Endothelial cell of umbilical vein (primary cell): Measurements from ENCODE around the gene MS4A13. TPM values are rescaled to one million over a fixed set of nuclear protein-coding genes. Genes with fewer than 3 reads are reported as not detected.

ENCODE experiments used
- BruUV-seq: library from RNA; stranded (reverse); fragments of 400-500 nt; replicated peaks from 2 replicates; lab custom pipeline; 2021; lab: Mats Ljungman, UMichigan
- CTCF ChIA-PET: fragments of 300-600, 350-600 bp; sonication (Branson Sonifier 250); formaldehyde crosslinking; loops from one replicate; lab custom pipeline; 2021; ENCODE audit warnings: antibody characterized with exemption, inconsistent platforms; lab: Charles Lee
- POLR2A ChIA-PET: fragments of 300-600, 350-600 bp; sonication (Branson Sonifier 250); formaldehyde crosslinking; loops from one replicate; lab custom pipeline; 2021; ENCODE audit warnings: antibody characterized with exemption, inconsistent platforms; lab: Charles Lee
- DNase-seq: peaks from one replicate; pipeline ENCODE4 v3.0.0-alpha.2; 2011; ENCODE audit warnings: low read depth, low spot score
- FAIRE-seq: peaks from 2 replicates; lab custom pipeline; 2011; peaks lifted over from hg19 to GRCh38; lab: Jason Lieb, UNC
- H2AFZ ChIP-seq: 2 replicates; pipeline ENCODE4 v1.6.0; 2012; ENCODE audit warnings: low read depth, low read length, control low read depth, inconsistent platforms
- H3K27ac ChIP-seq: 2 replicates; pipeline ENCODE4 v1.5.1; 2011; ENCODE audit warnings: low read depth, mild to moderate bottlenecking, control low read depth, low read length, moderate library complexity; ENCODE audit not compliant: insufficient read depth
- H3K27me3 ChIP-seq, 2 experiments: 2 replicates each; pipeline versions ENCODE4 v1.6.0 to v1.6.1; 2011; ENCODE audit warnings: low read length in 2 of 2, mixed read lengths in 1 of 2; ENCODE audit not compliant: control insufficient read depth in 2 of 2, insufficient read depth in 2 of 2
- H3K36me3 ChIP-seq, 2 experiments: 2 replicates in 1 of 2; 3 replicates in 1 of 2; pipeline ENCODE4 v1.5.1; 2011; ENCODE audit warnings: low read length in 2 of 2, mild to moderate bottlenecking in 1 of 2, moderate library complexity in 1 of 2; ENCODE audit not compliant: control insufficient read depth in 2 of 2, insufficient read depth in 2 of 2; ENCODE audit errors: extremely low read depth in 1 of 2
- H3K4me1 ChIP-seq: 3 replicates; pipeline ENCODE4 v1.5.1; 2011; ENCODE audit warnings: mild to moderate bottlenecking, low read length; ENCODE audit not compliant: control insufficient read depth, insufficient read depth; ENCODE audit errors: extremely low read depth
- H3K4me2 ChIP-seq: 2 replicates; pipeline ENCODE4 v1.6.1; 2011; ENCODE audit warnings: low read length, control low read depth, mixed read lengths; ENCODE audit not compliant: insufficient read depth
- H3K4me3 ChIP-seq, 3 experiments: fragments of 200-600 bp in 1 of 3; sonication (generic), shearing (Covaris generic) in 1 of 3; replicated peaks in 1 of 3; 2 replicates each; pipeline ENCODE4 v1.5.1; 2011 to 2016; ENCODE audit warnings: control low read depth in 3 of 3, low read length in 3 of 3, mild to moderate bottlenecking in 2 of 3, inconsistent platforms in 1 of 3, low read depth in 1 of 3, moderate library complexity in 1 of 3; ENCODE audit not compliant: insufficient read depth in 1 of 3
- H3K79me2 ChIP-seq: 2 replicates; pipeline ENCODE4 v1.6.0; 2012; ENCODE audit warnings: low read length, inconsistent platforms; ENCODE audit not compliant: control insufficient read depth, insufficient read depth
- H3K9ac ChIP-seq: replicated peaks from 2 replicates; pipeline ENCODE3; 2011; ENCODE audit warnings: low read length, control low read depth; ENCODE audit not compliant: insufficient read depth; ENCODE audit errors: extremely low read depth
- H3K9me1 ChIP-seq: replicated peaks from 3 replicates; pipeline ENCODE4 v1.6.0; 2011; ENCODE audit warnings: mild to moderate bottlenecking, low read length; ENCODE audit not compliant: control insufficient read depth, insufficient read depth; ENCODE audit errors: extremely low read depth
- H3K9me3 ChIP-seq: replicated peaks from 2 replicates; pipeline ENCODE4 v1.5.1; 2012; ENCODE audit warnings: low read length, inconsistent platforms; ENCODE audit not compliant: control insufficient read depth, insufficient read depth
- H4K20me1 ChIP-seq: replicated peaks from 2 replicates; pipeline ENCODE3; 2011; ENCODE audit warnings: mild to moderate bottlenecking, low read length; ENCODE audit not compliant: control insufficient read depth, insufficient read depth; ENCODE audit errors: extremely low read depth
- CTCF ChIP-seq, 2 donors: IDR thresholded peaks; 1 replicate in 1 of 2; 2 replicates in 1 of 2; pipeline ENCODE4 v1.5.1; 2011; ENCODE audit warnings: low read length in 2 of 2, mild to moderate bottlenecking in 2 of 2, moderate library complexity in 2 of 2, control low read depth in 1 of 2, inconsistent platforms in 1 of 2, low read depth in 1 of 2; ENCODE audit not compliant: insufficient read depth in 1 of 2; ENCODE audit errors: extremely low read depth in 1 of 2
- EZH2 ChIP-seq: IDR thresholded peaks from 2 replicates; pipeline ENCODE4 v1.6.1; 2012; ENCODE audit warnings: borderline replicate concordance, low read depth, mild to moderate bottlenecking, moderate library complexity, low read length, inconsistent platforms; ENCODE audit not compliant: severe bottlenecking
- FOS ChIP-seq: IDR thresholded peaks from 2 replicates; pipeline ENCODE4 v1.6.1; 2011; ENCODE audit warnings: mild to moderate bottlenecking, low read length, moderate library complexity, borderline replicate concordance; ENCODE audit not compliant: insufficient read depth
- GATA2 ChIP-seq: IDR thresholded peaks from 2 replicates; pipeline ENCODE4 v1.7.0; 2011; ENCODE audit warnings: low read depth, mild to moderate bottlenecking, moderate library complexity, mixed read lengths, low read length; ENCODE audit not compliant: insufficient read length, insufficient read depth
- JUN ChIP-seq: IDR thresholded peaks from 2 replicates; pipeline ENCODE4 v1.6.1; 2011; ENCODE audit warnings: borderline replicate concordance, low read depth; ENCODE audit not compliant: insufficient read length, insufficient read depth
- MYC ChIP-seq: IDR thresholded peaks from one replicate; pipeline ENCODE4 v1.6.1; 2011; ENCODE audit warnings: mild to moderate bottlenecking, low read depth, low read length
- POLR2A ChIP-seq: IDR thresholded peaks from 2 replicates; pipeline ENCODE4 v1.6.1; 2012; ENCODE audit warnings: low read depth, mild to moderate bottlenecking, control low read depth, low read length
- POLR2AphosphoS5 ChIP-seq: IDR thresholded peaks from 2 replicates; pipeline ENCODE4 v1.6.1; 2012; ENCODE audit warnings: low read depth, mild to moderate bottlenecking, control low read depth, low read length, moderate library complexity; ENCODE audit not compliant: insufficient read depth
- dilution Hi-C: fragments of 300-500 bp; cut with MboI; formaldehyde crosslinking; loops from one replicate; pipeline ENCODE4 v1.15.0; 2019; ENCODE audit warnings: low sequenced_read_pairs; ENCODE audit not compliant: extremely low pct_ligation_motif_present
- intact Hi-C: fragments of 100-400 bp; cut with micrococcal nuclease; formaldehyde crosslinking; loops from one replicate; pipeline ENCODE4 v1.10.0; 2022
- polyA plus RNA-seq, 4 experiments: library from polyadenylated mRNA; depleted of rRNA in 3 of 4; stranded (reverse) in 3 of 4; unstranded in 1 of 4; fragments of >200 nt; gene quantifications; 2 replicates each; pipeline versions ENCODE4 v1.2.1 to v1.2.3, GENCODE V29; 2011 to 2012; ENCODE audit warnings: missing spikeins in 1 of 4
- total RNA-seq: library from RNA; stranded (reverse); gene quantifications from 2 replicates; pipeline ENCODE4 v1.2.3, GENCODE V29; 2021
- TF ChIP-seq, protein P1 (sequence below): IDR thresholded peaks from 2 replicates; pipeline ENCODE4 v1.6.1; 2011; ENCODE audit not compliant: insufficient read depth, insufficient read length

MS4A13 gene
- total and polyA plus RNA-seq, 2 donors (not counting 3 experiments of a cell fraction or from before 2014, with no cell fraction given), result not detected

- intact Hi-C loops (no loop called here), dilution Hi-C loops (no loop called here)
- TF ChIP-seq JUN (no peak), MYC (no peak), CTCF (IDR thresholded peaks at IDR 0.05; ENCODE audit: extremely low read depth in 1 of 2, insufficient read depth in 1 of 2, low read depth in 1 of 2, low read length in 2 of 2) (no peak), POLR2AphosphoS5 (no peak), GATA2 (no peak), EZH2 (no peak), FOS (no peak), POLR2A (no peak)
- TF ChIP-seq, protein P1, sequence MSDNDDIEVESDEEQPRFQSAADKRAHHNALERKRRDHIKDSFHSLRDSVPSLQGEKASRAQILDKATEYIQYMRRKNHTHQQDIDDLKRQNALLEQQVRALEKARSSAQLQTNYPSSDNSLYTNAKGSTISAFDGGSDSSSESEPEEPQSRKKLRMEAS, result no peak
- Histone ChIP-seq H3K79me2 (no peaks in the 10 kb centered on the region), H3K4me1 (no peaks in the 10 kb centered on the region), H3K4me2 (no peak overlapping the region), H3K9me3 (no peaks in the 10 kb centered on the region), H3K9me1 (no peaks in the 10 kb centered on the region), H3K4me3 (no peak overlapping the region), H3K9ac (no peak overlapping the region), H3K27ac (no peak overlapping the region), H3K36me3 (no peaks in the 10 kb centered on the region), H4K20me1 (no peaks in the 10 kb centered on the region), H3K27me3 (no peaks in the 10 kb centered on the region), H2AFZ (no peak overlapping the region)
- POLR2A ChIA-PET, result no interaction called here
- CTCF ChIA-PET, result no interaction called here
- DNase-seq (no peak), FAIRE-seq (no peak)
- no TSS peak for BruUV-seq
Observed at GRCh38 chr11:60469723-60470122, 45.5 kb upstream of the MS4A13 start.
